Tibial artery (tissue), 4 donors: Measurements from ENCODE around the gene COL7A1.

Experiments used
- DNase-seq, 2 donors: peaks; one replicate each; pipeline ENCODE4 v3.0.0-alpha.2; 2019
- H3K27ac ChIP-seq, 2 donors: fragments of 200-600 bp; sonication (generic) in 1 of 2; 1 replicate in 1 of 2; 2 replicates in 1 of 2; pipeline ENCODE4 v1.5.1; 2018 to 2019; ENCODE audit warnings: mild to moderate bottlenecking in 1 of 2
- H3K27me3 ChIP-seq, 2 donors: fragments of 200-600 bp; sonication (generic) in 1 of 2; one replicate each; pipeline versions ENCODE4 v1.5.1 to v1.6.0; 2016 to 2019
- H3K36me3 ChIP-seq, 3 donors: fragments of 200-600 bp; sonication (generic) in 2 of 3; one replicate each; pipeline ENCODE4 v1.5.1; 2016 to 2019; ENCODE audit warnings: mild to moderate bottlenecking in 2 of 3
- H3K4me1 ChIP-seq, 4 donors: fragments of 200-600 bp; sonication (generic) in 2 of 4; 1 replicate in 3 of 4; 2 replicates in 1 of 4; pipeline ENCODE4 v1.5.1; 2016 to 2019
- H3K4me3 ChIP-seq, 2 donors: fragments of 200-600 bp; sonication (generic) in 1 of 2; 1 replicate in 1 of 2; 2 replicates in 1 of 2; pipeline ENCODE4 v1.5.1; 2018 to 2019; ENCODE audit warnings: mild to moderate bottlenecking in 2 of 2
- H3K9me3 ChIP-seq, 3 donors: fragments of 200-600 bp; sonication (generic) in 1 of 3; one replicate each; pipeline ENCODE4 v1.5.1; 2016 to 2019
- CTCF ChIP-seq, 2 experiments: fragments of 200-600 bp in 1 of 2; fragments of 450-650 bp in 1 of 2; IDR thresholded peaks; one replicate each; pipeline ENCODE4 v1.5.1; 2017 to 2019; ENCODE audit warnings: antibody characterized with exemption in 2 of 2, mild to moderate bottlenecking in 1 of 2, moderate library complexity in 1 of 2
- intact Hi-C: fragments of 100-400 bp; cut with DNase I; formaldehyde crosslinking; loops from one replicate; pipeline ENCODE4 v1.15.0; 2023; ENCODE audit warnings: low total_unique reads

Gene COL7A1

GRCh38 chr3:48569400-48569799, 25.7 kb downstream of the COL7A1 start:
- intact Hi-C loops: no loop called here
- DNase-seq: no peak
- peaks cover 0 to 20% (median 0%) of the 10 kb centered on the region in 3 donors for H3K36me3 ChIP-seq
- no peak overlapping the region for H3K4me3 ChIP-seq
- H3K27ac ChIP-seq: no peak overlapping the region
- no peak for TF ChIP-seq CTCF (IDR thresholded peaks at IDR 0.05)
- no peaks in the 10 kb centered on the region for H3K9me3 ChIP-seq
- H3K4me1 ChIP-seq: peaks cover 0 to 5% (median 0%) of the 10 kb centered on the region in 4 donors
- H3K27me3 ChIP-seq: no peaks in the 10 kb centered on the region

DNA sequence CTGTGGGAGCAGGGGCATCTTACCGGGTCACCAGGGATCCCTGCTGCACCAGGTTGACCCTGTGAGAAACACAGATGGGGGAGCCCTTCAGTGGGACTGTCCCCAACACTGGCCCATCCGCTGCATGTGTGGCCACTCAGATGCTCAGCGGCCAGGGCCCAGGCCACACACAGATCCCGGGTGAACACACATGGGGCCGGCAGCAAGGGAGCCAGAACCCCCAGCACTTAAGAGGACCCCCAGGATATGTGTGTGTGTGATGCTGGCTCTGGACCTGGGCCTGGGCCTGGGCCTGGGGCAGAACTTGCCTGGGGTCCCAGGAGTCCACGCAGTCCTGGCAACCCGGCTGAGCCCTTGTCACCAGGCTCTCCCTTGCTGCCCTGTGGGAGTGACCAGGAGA, 26.7 kb downstream of the COL7A1 start:
- no peaks in the 10 kb centered on the region for H3K27me3 ChIP-seq
- TF ChIP-seq CTCF (IDR thresholded peaks at IDR 0.05): no peak
- DNase-seq: no peak
- no peak overlapping the region for H3K27ac ChIP-seq
- H3K9me3 ChIP-seq: no peaks in the 10 kb centered on the region
- H3K4me3 ChIP-seq: no peak overlapping the region
- intact Hi-C loops: no loop called here
- peaks cover 0 to 17% (median 0%) of the 10 kb centered on the region in 3 donors for H3K36me3 ChIP-seq
- peaks cover 0 to 5% (median 0%) of the 10 kb centered on the region in 4 donors for H3K4me1 ChIP-seq

GRCh38 chr3:48567500-48567899, 27.6 kb downstream of the COL7A1 start:
- Histone ChIP-seq H3K4me1 (peaks cover 0 to 5% (median 0%) of the 10 kb centered on the region in 4 donors), H3K9me3 (no peaks in the 10 kb centered on the region), H3K27ac (no peak overlapping the region), H3K4me3 (no peak overlapping the region), H3K27me3 (no peaks in the 10 kb centered on the region), H3K36me3 (peaks cover 0 to 14% (median 0%) of the 10 kb centered on the region in 3 donors)
- intact Hi-C loops: no loop called here
- no peak for TF ChIP-seq CTCF (IDR thresholded peaks at IDR 0.05)
- no peak for DNase-seq

DNA sequence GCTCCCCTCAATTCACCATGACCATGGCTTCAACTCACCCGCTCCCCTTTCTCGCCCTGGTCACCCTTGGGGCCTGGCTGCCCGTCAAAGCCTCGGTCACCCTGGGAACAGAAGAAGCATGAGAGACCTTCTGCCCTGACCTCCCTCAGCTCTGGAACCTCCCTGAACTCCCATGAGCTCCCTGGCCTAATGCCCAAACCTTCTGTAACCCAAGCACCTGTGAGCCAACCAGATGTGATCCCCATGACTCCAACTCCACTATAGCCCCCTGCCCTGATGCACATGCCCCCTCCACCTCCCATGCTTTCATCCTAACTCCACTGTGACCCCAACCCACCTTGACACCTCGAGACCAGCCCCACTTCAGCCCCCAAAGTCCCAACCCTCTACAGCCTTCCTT, 28.0 kb downstream of the COL7A1 start:
- H3K36me3 ChIP-seq: peaks cover 0 to 9% (median 0%) of the 10 kb centered on the region in 3 donors
- H3K4me1 ChIP-seq: peaks cover 0 to 5% (median 0%) of the 10 kb centered on the region in 4 donors
- no peaks in the 10 kb centered on the region for H3K27me3 ChIP-seq
- intact Hi-C loops: no loop called here
- DNase-seq: no peak
- H3K4me3 ChIP-seq: no peak overlapping the region
- no peak overlapping the region for H3K27ac ChIP-seq
- no peak for TF ChIP-seq CTCF (IDR thresholded peaks at IDR 0.05)
- no peaks in the 10 kb centered on the region for H3K9me3 ChIP-seq

GRCh38 chr3:48566401-48566760, 28.7 kb downstream of the COL7A1 start:
- intact Hi-C loops: no loop called here
- no peak overlapping the region for H3K27ac ChIP-seq
- no peaks in the 10 kb centered on the region for H3K27me3 ChIP-seq
- H3K36me3 ChIP-seq: peaks cover 0 to 2% (median 0%) of the 10 kb centered on the region in 3 donors
- no peak overlapping the region for H3K4me3 ChIP-seq
- H3K4me1 ChIP-seq: peaks cover 0 to 7% (median under 1%) of the 10 kb centered on the region in 4 donors
- DNase-seq: no peak
- no peak for TF ChIP-seq CTCF (IDR thresholded peaks at IDR 0.05)
- H3K9me3 ChIP-seq: no peaks in the 10 kb centered on the region
